Activated CD8-positive, alpha-beta memory T cell treated with anti-CD3 and anti-CD28 coated beads, Interleukin-2, amount 10 ng/mL, durations not matched to agents 7 days and 5 days (primary cell): ENCODE results near the gene SPON1. TPM values are rescaled to one million over a fixed set of nuclear protein-coding genes. Genes with fewer than 3 reads are reported as not detected.

Experiments used
- ATAC-seq: fragments of 150-1000 bp; cut with Tn5 transposase; one replicate; pipeline ENCODE4 v1.10.0; 2021; ENCODE audit warnings: moderate library complexity
- CTCF ChIA-PET: fragments of 350-600 bp; sonication (Branson Sonifier 250); formaldehyde crosslinking; loops from one replicate; lab custom pipeline; 2021; ENCODE audit warnings: antibody characterized with exemption; lab: Charles Lee
- DNase-seq: peaks from one replicate; pipeline ENCODE4 v3.0.0-alpha.2; 2020
- H3K27ac Mint-ChIP-seq: one replicate; pipeline ENCODE4 v1.8.0; 2021; ENCODE audit warnings: mild to moderate bottlenecking, mixed read lengths
- H3K27me3 Mint-ChIP-seq: one replicate; pipeline ENCODE4 v1.8.0; 2021; ENCODE audit warnings: mixed read lengths
- H3K36me3 Mint-ChIP-seq: one replicate; pipeline ENCODE4 v1.8.0; 2021; ENCODE audit warnings: mild to moderate bottlenecking, mixed read lengths
- H3K4me1 Mint-ChIP-seq: one replicate; pipeline ENCODE4 v1.8.0; 2021; ENCODE audit warnings: mixed read lengths
- H3K4me3 Mint-ChIP-seq: one replicate; pipeline ENCODE4 v1.8.0; 2021; ENCODE audit warnings: mild to moderate bottlenecking, moderate library complexity, mixed read lengths
- H3K9me3 Mint-ChIP-seq: one replicate; pipeline ENCODE4 v1.8.0; 2022; ENCODE audit warnings: low read depth, mixed read lengths
- total RNA-seq, 2 experiments: library from RNA; stranded (reverse); gene quantifications; one replicate each; pipeline ENCODE4 v1.2.3, GENCODE V29; 2021

The SPON1 gene
- total RNA-seq, 2 experiments from 2014 or later: not detected

DNA sequence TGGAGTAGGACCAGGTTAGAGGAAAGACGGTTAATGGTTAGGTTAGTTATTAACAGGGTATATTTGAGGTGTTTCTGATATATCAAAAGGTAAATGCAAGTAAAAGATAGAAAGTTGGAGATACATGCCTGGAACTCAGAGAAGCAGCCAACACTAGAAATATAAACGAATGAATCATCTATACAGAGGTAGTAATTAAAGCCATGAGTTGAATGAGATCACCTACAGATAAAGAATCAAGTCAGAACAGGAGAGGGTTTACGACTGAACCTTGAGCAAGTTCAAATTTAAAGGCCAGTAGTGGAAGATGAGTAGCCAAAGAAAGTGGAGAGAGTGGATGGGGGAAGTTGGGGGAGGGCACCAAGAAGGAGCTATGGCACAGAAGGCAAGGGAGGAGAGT, 73.9 kb downstream of the SPON1 start:
- no peaks in the 10 kb centered on the region for H3K36me3 Mint-ChIP-seq
- ATAC-seq (no peak), DNase-seq (no peak)
- CTCF ChIA-PET: no interaction called here
- no peaks in the 10 kb centered on the region for H3K4me1 Mint-ChIP-seq
- H3K4me3 Mint-ChIP-seq: no peak overlapping the region
- peaks cover 5% of the 10 kb centered on the region for H3K27me3 Mint-ChIP-seq
- H3K9me3 Mint-ChIP-seq: no peaks in the 10 kb centered on the region
- H3K27ac Mint-ChIP-seq: no peak overlapping the region

DNA sequence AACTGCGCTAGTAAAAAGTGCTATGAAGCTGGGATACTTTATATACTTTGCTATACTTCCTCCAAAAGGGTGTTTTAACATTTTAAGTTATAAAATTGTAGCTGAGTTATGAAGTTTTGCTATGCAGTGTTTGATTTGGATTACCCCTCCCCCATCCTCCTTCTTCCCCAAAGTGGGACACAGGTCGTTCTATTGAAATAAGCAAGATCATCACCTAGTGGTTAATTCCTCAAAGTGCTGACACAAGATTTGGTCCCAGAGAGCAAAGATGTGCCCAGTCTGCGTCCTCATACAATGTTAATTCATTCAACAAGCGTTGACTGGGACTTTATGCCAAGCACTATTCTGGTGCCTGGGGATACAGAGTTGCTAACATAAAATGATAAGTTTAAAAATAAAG, 78.5 kb downstream of the SPON1 start:
- no peaks in the 10 kb centered on the region for H3K4me1 Mint-ChIP-seq
- H3K36me3 Mint-ChIP-seq: no peaks in the 10 kb centered on the region
- H3K9me3 Mint-ChIP-seq: no peaks in the 10 kb centered on the region
- no peak overlapping the region for H3K4me3 Mint-ChIP-seq
- H3K27me3 Mint-ChIP-seq: peaks cover 5% of the 10 kb centered on the region
- H3K27ac Mint-ChIP-seq: no peak overlapping the region
- ATAC-seq (no peak), DNase-seq (no peak)
- CTCF ChIA-PET: no interaction called here

DNA sequence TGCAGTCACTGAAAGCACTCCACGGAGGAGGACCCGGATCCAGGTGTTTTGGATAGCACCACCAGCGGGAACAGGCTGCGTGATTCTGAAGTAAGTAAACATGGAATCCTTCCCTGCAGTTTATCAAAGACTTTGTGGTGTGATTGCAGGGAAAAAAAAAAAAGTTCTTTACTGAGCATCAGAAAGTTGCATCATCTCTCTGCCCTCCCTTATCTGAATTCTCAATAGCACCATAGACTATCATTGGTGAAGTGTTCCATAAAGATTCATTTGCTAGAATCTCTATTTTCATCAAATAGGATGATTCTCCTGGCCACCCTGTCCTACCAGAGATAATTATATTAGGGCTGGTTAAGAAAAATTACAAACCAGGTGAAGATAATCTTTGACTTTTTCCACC, 79.0 kb downstream of the SPON1 start:
- DNase-seq: no peak
- H3K36me3 Mint-ChIP-seq: no peaks in the 10 kb centered on the region
- H3K27me3 Mint-ChIP-seq: peaks cover 7% of the 10 kb centered on the region
- ATAC-seq: no peak
- CTCF ChIA-PET: no interaction called here
- H3K9me3 Mint-ChIP-seq: no peaks in the 10 kb centered on the region
- H3K4me1 Mint-ChIP-seq: no peaks in the 10 kb centered on the region
- no peak overlapping the region for H3K4me3 Mint-ChIP-seq
- no peak overlapping the region for H3K27ac Mint-ChIP-seq

DNA sequence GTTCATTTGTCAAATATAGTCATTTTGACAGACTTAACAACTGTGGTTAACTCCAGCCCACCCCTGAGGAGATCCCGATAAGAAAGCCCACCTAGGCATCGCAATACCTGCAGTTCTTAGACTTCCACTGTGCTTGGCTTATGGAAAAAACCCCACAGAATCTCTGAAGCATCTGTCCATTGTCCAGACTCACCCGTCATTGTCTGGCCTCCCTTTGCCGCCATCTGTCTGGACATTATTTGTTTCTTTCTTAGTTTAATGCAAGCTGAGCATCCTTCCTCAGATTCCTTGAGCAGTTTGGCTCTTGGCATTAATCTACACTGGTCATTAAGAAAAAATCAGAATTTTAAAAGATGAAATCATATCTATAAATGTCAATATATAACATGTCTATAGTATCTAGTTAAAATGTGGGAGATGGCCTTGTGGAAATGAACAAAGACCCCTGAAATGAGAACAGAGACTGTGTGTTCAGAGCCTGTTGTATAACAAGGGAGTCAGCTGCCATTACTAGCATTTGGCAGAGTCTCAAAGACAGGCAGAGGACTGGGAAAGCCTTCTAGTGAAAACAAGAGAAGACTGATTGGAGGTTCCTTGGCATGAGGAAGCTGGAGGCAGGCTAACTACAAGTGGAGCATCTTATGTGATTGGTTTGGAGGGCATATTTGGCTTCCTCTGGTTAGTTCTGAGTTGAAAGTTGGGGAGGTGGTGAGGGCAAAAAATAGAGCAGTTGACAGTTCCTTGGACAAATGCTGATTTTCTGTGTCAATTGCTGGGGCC, 80.4 kb downstream of the SPON1 start:
- no peaks in the 10 kb centered on the region for H3K36me3 Mint-ChIP-seq
- no peak overlapping the region for H3K27ac Mint-ChIP-seq
- no peaks in the 10 kb centered on the region for H3K9me3 Mint-ChIP-seq
- DNase-seq (no peak), ATAC-seq (no peak)
- CTCF ChIA-PET: no interaction called here
- no peak overlapping the region for H3K4me3 Mint-ChIP-seq
- peaks cover 10% of the 10 kb centered on the region for H3K27me3 Mint-ChIP-seq
- H3K4me1 Mint-ChIP-seq: no peaks in the 10 kb centered on the region

DNA sequence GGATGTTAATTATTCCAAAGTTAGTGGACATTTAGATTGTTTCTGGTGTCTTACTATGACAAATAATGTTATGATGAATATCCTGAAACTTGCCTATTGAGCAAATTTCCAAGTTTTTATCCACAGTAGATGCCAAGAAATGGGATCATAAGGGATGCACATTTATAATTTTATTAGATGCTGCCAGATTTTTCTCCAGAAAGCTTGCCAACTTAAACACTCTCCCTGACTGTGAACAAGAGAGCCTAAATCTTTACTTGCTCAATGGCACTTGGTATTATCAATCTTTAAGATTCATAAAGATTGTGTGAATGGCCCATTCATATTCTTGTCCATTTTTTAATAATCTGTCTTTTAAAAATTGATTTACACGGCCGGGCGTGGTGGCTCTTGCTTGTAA, 82.4 kb downstream of the SPON1 start:
- no peak overlapping the region for H3K4me3 Mint-ChIP-seq
- DNase-seq (no peak), ATAC-seq (no peak)
- H3K27ac Mint-ChIP-seq: no peak overlapping the region
- CTCF ChIA-PET: no interaction called here
- no peaks in the 10 kb centered on the region for H3K36me3 Mint-ChIP-seq
- H3K9me3 Mint-ChIP-seq: no peaks in the 10 kb centered on the region
- H3K27me3 Mint-ChIP-seq: peaks cover 10% of the 10 kb centered on the region
- H3K4me1 Mint-ChIP-seq: no peaks in the 10 kb centered on the region

DNA sequence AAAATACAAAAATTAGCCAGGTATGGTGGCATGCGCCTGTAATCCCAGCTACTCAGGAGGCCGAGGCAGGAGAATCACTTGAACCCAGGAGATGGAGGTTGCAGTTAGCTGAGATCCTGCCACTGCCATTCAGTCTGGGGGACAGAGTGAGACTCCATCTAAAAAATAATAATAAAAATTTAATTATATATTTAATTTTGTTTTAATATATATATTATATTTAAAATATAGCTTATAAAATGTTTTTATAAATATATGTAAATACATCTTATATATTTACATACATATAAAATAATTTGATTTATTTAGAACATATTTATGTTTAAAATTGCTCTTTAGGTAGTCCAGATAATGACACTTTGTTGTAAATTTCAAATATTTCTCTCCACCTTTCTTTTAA, 82.9 kb downstream of the SPON1 start:
- CTCF ChIA-PET: no interaction called here
- no peak overlapping the region for H3K4me3 Mint-ChIP-seq
- H3K27me3 Mint-ChIP-seq: peaks cover 8% of the 10 kb centered on the region
- DNase-seq: no peak
- H3K4me1 Mint-ChIP-seq: no peaks in the 10 kb centered on the region
- ATAC-seq: no peak
- no peaks in the 10 kb centered on the region for H3K9me3 Mint-ChIP-seq
- no peaks in the 10 kb centered on the region for H3K36me3 Mint-ChIP-seq
- H3K27ac Mint-ChIP-seq: no peak overlapping the region

DNA sequence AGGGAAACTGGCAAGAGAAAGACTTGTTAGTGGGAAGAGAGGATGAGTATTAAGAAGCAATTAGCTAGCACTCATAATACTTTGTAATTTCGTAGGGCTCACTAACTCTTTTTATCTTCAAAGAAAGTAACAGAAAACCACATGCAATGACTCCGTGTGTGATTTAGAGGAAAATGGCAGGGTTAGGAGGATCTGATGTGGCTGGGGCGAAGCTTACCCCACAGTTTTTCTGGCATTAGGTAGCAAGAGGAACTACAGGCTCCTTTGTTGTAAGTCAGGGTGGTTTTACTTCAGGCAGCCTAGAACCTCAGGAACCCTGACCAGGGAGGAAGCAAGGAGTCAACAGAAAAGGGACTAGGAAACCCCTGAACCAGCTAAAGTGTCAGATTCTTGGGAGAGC, 89.7 kb downstream of the SPON1 start:
- CTCF ChIA-PET: no interaction called here
- Mint-ChIP-seq H3K9me3 (no peaks in the 10 kb centered on the region), H3K36me3 (no peaks in the 10 kb centered on the region), H3K27ac (no peak overlapping the region), H3K4me3 (no peak overlapping the region), H3K27me3 (peaks cover 3% of the 10 kb centered on the region), H3K4me1 (peaks cover 8% of the 10 kb centered on the region)
- ATAC-seq (no peak), DNase-seq (no peak)

DNA sequence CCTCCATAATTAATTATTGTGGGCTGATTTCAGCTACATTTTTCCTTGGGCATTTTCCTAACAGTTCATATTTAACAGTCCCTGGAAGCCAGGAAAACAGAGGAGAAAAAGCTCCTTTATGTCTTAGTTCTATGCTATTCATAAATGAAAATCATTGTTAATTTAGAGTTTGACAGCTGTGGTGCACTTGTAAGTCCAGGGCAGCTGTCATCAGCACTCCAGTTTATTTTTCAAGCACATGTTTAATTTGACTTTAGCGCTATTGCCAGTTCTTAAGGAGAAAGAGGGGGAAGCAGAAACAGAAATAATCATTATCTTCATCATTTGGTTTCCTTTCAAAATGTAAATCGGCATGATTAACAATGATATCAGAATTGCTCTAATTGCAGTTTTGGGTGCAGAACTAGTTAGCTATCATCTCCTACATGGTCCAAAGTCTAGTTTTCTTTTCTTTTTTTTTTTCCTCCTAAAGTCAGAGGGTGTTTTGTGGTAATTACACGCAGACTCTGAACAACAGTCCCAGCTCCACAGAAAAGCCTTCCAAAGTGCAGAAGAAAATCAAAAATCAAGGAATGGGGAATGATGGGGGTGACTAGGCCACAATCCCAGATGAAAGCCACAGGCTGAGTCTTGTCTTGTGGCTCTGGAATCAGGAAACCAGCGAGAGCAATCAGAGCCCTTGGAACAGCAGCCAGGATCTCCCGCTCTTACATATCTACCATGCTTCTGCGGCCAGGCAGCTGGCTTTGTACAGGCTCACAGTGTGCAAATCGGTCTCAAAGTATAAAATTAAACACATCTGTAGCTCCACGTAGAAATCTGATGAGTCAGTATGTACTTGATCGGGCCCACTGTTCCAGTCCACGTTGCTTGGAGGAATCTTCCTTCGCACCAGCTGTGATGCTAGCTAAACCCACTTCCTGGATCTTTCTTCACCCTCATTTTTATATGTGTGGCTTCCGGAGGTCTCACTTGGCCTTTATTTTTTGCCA, 91.9 kb downstream of the SPON1 start:
- ATAC-seq: no peak
- Mint-ChIP-seq H3K27ac (no peak overlapping the region), H3K4me1 (peaks cover 8% of the 10 kb centered on the region), H3K36me3 (no peaks in the 10 kb centered on the region), H3K4me3 (no peak overlapping the region), H3K27me3 (peaks cover 6% of the 10 kb centered on the region), H3K9me3 (no peaks in the 10 kb centered on the region)
- CTCF ChIA-PET: no interaction called here
- DNase-seq: no peak

DNA sequence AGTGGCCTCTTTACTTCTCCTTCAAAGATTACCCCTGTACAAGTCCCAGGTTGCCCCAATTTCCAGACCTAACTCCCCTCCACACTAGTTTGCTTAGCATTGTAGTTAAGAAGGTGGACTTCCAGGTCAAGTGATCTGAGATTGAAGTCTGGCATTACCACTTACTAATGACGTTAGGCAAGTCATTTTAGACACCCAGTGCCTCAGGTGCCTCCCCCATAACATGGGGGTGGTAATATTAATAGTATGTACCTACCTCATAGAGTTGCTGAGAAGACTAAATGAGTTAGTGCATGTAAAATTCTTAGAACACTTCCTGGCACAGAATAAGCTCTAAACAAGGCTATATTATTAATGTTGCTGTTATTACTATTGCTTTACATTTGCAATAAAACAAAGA, 93.4 kb downstream of the SPON1 start:
- Mint-ChIP-seq H3K36me3 (no peaks in the 10 kb centered on the region), H3K27me3 (peaks cover 6% of the 10 kb centered on the region), H3K4me1 (peaks cover 8% of the 10 kb centered on the region), H3K4me3 (no peak overlapping the region), H3K9me3 (no peaks in the 10 kb centered on the region), H3K27ac (no peak overlapping the region)
- ATAC-seq (no peak), DNase-seq (no peak)
- CTCF ChIA-PET: no interaction called here

DNA sequence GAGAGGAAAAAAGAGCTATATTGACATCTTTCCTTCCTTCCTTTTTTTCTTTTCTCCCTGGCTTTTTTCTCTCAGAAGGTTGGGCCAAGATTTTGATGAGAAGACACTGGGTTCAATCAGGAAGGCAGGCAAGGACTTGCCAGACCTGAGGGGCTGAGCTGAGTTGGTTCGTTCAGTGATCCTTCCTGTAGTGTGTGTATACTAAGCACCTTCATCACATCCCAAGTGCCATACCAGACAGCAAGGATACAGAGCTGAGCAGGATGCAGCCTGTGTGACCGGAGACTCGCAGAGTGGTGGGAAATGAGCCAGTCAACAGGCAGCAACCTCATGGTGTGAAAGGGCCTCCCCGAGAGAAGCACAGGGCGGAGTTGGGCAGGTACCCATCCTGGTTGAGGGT, 95.5 kb downstream of the SPON1 start:
- Mint-ChIP-seq H3K27ac (no peak overlapping the region), H3K9me3 (no peaks in the 10 kb centered on the region), H3K4me3 (no peak overlapping the region), H3K4me1 (peaks cover 8% of the 10 kb centered on the region), H3K36me3 (no peaks in the 10 kb centered on the region), H3K27me3 (peaks cover 6% of the 10 kb centered on the region)
- DNase-seq (no peak), ATAC-seq (no peak)
- CTCF ChIA-PET: no interaction called here

DNA sequence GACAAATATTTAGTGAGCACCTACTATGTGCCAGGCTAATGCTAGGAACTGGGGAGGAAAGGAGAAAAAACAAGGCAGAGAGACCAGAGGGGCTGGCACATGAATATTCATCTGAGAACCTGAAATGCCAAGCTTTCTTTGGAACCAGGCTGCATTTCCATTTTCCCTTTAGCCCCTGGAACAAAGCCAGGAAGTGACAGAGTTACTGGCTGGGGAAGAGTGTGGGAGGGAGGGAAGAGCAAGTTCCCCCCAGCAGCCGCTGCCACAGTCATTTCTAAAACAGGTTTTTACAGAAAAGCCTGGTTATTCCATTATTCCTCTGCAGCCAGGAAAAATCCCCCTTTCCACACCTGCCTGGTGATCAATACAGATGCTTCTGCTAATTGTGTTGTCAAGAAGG, 97.0 kb downstream of the SPON1 start:
- CTCF ChIA-PET: no interaction called here
- H3K27ac Mint-ChIP-seq: no peak overlapping the region
- ATAC-seq: no peak
- peaks cover 8% of the 10 kb centered on the region for H3K27me3 Mint-ChIP-seq
- no peak overlapping the region for H3K4me3 Mint-ChIP-seq
- H3K4me1 Mint-ChIP-seq: peaks cover 11% of the 10 kb centered on the region
- no peaks in the 10 kb centered on the region for H3K36me3 Mint-ChIP-seq
- no peak for DNase-seq
- H3K9me3 Mint-ChIP-seq: no peaks in the 10 kb centered on the region

DNA sequence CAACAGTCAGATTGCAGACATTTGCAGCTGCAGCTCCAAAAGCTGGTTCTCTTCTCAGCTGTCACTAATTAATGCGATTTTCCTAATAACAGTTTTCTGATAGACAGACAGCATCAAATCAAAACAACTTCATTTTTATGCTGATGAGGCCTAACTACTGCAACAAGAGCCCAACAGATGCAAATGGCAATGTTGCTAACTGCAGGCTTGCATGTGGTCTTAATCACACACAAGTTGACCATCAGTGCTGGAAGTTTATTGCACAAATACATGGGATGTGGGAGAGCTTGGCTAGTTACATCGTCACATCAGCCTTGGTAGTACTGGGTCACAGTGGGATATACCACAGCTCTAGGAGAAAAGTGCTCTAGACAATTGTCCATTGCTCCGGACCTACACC, 99.2 kb downstream of the SPON1 start:
- no peaks in the 10 kb centered on the region for H3K36me3 Mint-ChIP-seq
- CTCF ChIA-PET: no interaction called here

DNA sequence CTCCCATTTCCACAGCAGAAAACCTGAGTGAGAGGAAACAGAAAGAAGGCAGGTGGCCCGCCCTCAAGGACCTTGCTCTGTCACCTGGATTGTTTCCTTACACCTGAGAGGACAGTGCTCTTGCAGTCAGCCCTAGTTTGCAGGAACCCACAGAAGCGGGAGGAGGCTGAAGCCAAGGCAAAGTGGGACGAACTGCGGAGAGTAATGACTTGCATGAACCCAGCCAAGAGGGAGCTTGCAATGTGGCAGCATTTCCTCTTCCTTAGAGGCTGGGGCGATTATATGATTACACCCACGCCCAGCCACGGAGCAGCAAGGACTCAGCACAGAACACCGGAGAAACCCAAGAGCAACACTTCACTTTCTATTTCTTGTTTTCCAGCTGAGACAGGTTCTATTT, 102.6 kb downstream of the SPON1 start:
- CTCF ChIA-PET: interaction anchor here (1.2 kb wide), 2 partner anchors 11 to 109 kb away, joined by 3 read pairs; no protein-coding TSS in a partner anchor
- Mint-ChIP-seq H3K4me3 (peak overlapping the region; percentile 6), H3K36me3 (no peaks in the 10 kb centered on the region), H3K4me1 (peaks cover 16% of the 10 kb centered on the region), H3K9me3 (no peaks in the 10 kb centered on the region), H3K27ac (no peak overlapping the region), H3K27me3 (peaks cover 5% of the 10 kb centered on the region)
- DNase-seq (no peak), ATAC-seq (no peak)

More for the DNA sequence above, 99.2 kb downstream of the SPON1 start:
- H3K4me1 Mint-ChIP-seq: peaks cover 16% of the 10 kb centered on the region
- peaks cover 8% of the 10 kb centered on the region for H3K27me3 Mint-ChIP-seq
- ATAC-seq: no peak
- no peak overlapping the region for H3K27ac Mint-ChIP-seq
- no peak overlapping the region for H3K4me3 Mint-ChIP-seq
- no peaks in the 10 kb centered on the region for H3K9me3 Mint-ChIP-seq
- no peak for DNase-seq

DNA sequence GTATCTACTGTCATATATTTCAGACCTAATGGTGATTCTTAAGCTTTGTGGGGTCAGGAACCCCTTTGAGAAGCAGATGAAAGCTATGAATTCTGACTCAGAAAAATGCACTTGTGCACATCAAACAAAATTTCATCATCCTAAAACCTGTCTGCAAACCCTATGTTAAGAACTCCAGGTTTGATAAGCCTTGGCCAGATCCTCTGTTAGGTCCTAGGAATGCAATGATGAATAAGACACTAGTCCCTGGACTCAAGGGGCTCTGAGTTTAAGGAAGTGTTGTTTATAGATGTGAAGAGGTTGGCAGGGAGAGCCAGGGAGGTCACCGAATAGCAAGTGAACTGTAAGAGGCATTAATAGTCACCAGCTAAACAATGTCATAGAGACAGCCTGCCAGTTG, 103.2 kb downstream of the SPON1 start:
- ATAC-seq: no peak
- H3K4me3 Mint-ChIP-seq: no peak overlapping the region

More for the DNA sequence above, 103.2 kb downstream of the SPON1 start:
- no peak for DNase-seq
- Mint-ChIP-seq H3K27ac (no peak overlapping the region), H3K4me1 (peaks cover 16% of the 10 kb centered on the region), H3K9me3 (no peaks in the 10 kb centered on the region), H3K27me3 (peaks cover 5% of the 10 kb centered on the region), H3K36me3 (no peaks in the 10 kb centered on the region)
- CTCF ChIA-PET: interaction anchor here (1.2 kb wide), 2 partner anchors 11 to 110 kb away, joined by 3 read pairs; no protein-coding TSS in a partner anchor
